CD8-positive, alpha-beta memory T cell (primary cell): ENCODE results near the gene LOXHD1. TPM values are rescaled to one million over a fixed set of nuclear protein-coding genes. Genes with fewer than 3 reads are reported as not detected.
A peak's percentile ranks its signal among the peaks of the same experiment; 100 is the strongest.

Source experiments
- CTCF ChIA-PET: fragments of 350-600 bp; sonication (Branson Sonifier 250); formaldehyde crosslinking; loops from one replicate; lab custom pipeline; 2021; ENCODE audit warnings: antibody characterized with exemption; lab: Charles Lee
- POLR2A ChIA-PET: fragments of 350-600 bp; sonication (Branson Sonifier 250); formaldehyde crosslinking; loops from one replicate; lab custom pipeline; 2021; ENCODE audit warnings: antibody characterized with exemption; lab: Charles Lee
- DNase-seq, 5 donors: peaks; one replicate each; pipeline versions ENCODE4 v3.0.0 to v3.0.0-alpha.2; 2020 to 2022; ENCODE audit warnings: mixed read lengths in 1 of 5
- H3K27ac ChIP-seq: one replicate; pipeline ENCODE4 v1.7.0; 2013; ENCODE audit warnings: low read depth, mild to moderate bottlenecking, low read length, moderate library complexity
- H3K27me3 ChIP-seq: 2 replicates; pipeline ENCODE4 v1.7.0; 2013; ENCODE audit warnings: low read length, mild to moderate bottlenecking; ENCODE audit not compliant: insufficient read depth, poor library complexity, severe bottlenecking
- H3K36me3 ChIP-seq: 2 replicates; pipeline ENCODE4 v1.7.0; 2013; ENCODE audit warnings: mild to moderate bottlenecking, low read length, moderate library complexity; ENCODE audit not compliant: insufficient read depth
- H3K4me1 ChIP-seq: 2 replicates; pipeline ENCODE4 v1.7.0; 2013; ENCODE audit warnings: mild to moderate bottlenecking, low read length, moderate library complexity; ENCODE audit not compliant: insufficient read depth
- H3K4me3 ChIP-seq: 2 replicates; pipeline ENCODE4 v1.7.0; 2013; ENCODE audit warnings: mild to moderate bottlenecking, low read length
- H3K9me3 ChIP-seq: 2 replicates; pipeline ENCODE4 v1.7.0; 2013; ENCODE audit warnings: mild to moderate bottlenecking, low read length
- H3K27ac Mint-ChIP-seq, 8 donors: one replicate each; pipeline ENCODE4 v1.8.0; 2020 to 2021; ENCODE audit warnings: mixed read lengths in 8 of 8, mild to moderate bottlenecking in 6 of 8, inconsistent platforms in 3 of 8, moderate library complexity in 3 of 8
- H3K27me3 Mint-ChIP-seq, 2 donors: one replicate each; pipeline ENCODE4 v1.8.0; 2020 to 2021; ENCODE audit warnings: mixed read lengths in 2 of 2, mild to moderate bottlenecking in 1 of 2, moderate library complexity in 1 of 2
- H3K36me3 Mint-ChIP-seq, 3 donors: one replicate each; pipeline ENCODE4 v1.8.0; 2020 to 2021; ENCODE audit warnings: mixed read lengths in 3 of 3, inconsistent platforms in 1 of 3, mild to moderate bottlenecking in 1 of 3
- H3K4me1 Mint-ChIP-seq, 3 donors: one replicate each; pipeline ENCODE4 v1.8.0; 2020 to 2021; ENCODE audit warnings: mixed read lengths in 3 of 3, inconsistent platforms in 1 of 3, mild to moderate bottlenecking in 1 of 3
- H3K4me3 Mint-ChIP-seq, 7 donors: one replicate each; pipeline ENCODE4 v1.8.0; 2020 to 2021; ENCODE audit warnings: mixed read lengths in 7 of 7, mild to moderate bottlenecking in 6 of 7, moderate library complexity in 4 of 7, inconsistent platforms in 2 of 7
- H3K9me3 Mint-ChIP-seq, 5 donors: one replicate each; pipeline ENCODE4 v1.8.0; 2020 to 2022; ENCODE audit warnings: mixed read lengths in 5 of 5, mild to moderate bottlenecking in 3 of 5, moderate library complexity in 2 of 5, inconsistent platforms in 1 of 5
- polyA plus RNA-seq: library from polyadenylated mRNA; unstranded; fragments of 300-500 nt; fragmentation: Illumina TruSeq; gene quantifications from one replicate; pipeline ENCODE4 v1.2.3, GENCODE V29; 2021
- total RNA-seq, 2 experiments: library from RNA; stranded (reverse); gene quantifications; one replicate each; pipeline ENCODE4 v1.2.3, GENCODE V29; 2021

The LOXHD1 gene, protein sequence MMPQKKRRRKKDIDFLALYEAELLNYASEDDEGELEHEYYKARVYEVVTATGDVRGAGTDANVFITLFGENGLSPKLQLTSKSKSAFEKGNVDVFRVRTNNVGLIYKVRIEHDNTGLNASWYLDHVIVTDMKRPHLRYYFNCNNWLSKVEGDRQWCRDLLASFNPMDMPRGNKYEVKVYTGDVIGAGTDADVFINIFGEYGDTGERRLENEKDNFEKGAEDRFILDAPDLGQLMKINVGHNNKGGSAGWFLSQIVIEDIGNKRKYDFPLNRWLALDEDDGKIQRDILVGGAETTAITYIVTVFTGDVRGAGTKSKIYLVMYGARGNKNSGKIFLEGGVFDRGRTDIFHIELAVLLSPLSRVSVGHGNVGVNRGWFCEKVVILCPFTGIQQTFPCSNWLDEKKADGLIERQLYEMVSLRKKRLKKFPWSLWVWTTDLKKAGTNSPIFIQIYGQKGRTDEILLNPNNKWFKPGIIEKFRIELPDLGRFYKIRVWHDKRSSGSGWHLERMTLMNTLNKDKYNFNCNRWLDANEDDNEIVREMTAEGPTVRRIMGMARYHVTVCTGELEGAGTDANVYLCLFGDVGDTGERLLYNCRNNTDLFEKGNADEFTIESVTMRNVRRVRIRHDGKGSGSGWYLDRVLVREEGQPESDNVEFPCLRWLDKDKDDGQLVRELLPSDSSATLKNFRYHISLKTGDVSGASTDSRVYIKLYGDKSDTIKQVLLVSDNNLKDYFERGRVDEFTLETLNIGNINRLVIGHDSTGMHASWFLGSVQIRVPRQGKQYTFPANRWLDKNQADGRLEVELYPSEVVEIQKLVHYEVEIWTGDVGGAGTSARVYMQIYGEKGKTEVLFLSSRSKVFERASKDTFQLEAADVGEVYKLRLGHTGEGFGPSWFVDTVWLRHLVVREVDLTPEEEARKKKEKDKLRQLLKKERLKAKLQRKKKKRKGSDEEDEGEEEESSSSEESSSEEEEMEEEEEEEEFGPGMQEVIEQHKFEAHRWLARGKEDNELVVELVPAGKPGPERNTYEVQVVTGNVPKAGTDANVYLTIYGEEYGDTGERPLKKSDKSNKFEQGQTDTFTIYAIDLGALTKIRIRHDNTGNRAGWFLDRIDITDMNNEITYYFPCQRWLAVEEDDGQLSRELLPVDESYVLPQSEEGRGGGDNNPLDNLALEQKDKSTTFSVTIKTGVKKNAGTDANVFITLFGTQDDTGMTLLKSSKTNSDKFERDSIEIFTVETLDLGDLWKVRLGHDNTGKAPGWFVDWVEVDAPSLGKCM (N-terminal part only)
- total RNA-seq (not detected), polyA plus RNA-seq (not detected)

DNA sequence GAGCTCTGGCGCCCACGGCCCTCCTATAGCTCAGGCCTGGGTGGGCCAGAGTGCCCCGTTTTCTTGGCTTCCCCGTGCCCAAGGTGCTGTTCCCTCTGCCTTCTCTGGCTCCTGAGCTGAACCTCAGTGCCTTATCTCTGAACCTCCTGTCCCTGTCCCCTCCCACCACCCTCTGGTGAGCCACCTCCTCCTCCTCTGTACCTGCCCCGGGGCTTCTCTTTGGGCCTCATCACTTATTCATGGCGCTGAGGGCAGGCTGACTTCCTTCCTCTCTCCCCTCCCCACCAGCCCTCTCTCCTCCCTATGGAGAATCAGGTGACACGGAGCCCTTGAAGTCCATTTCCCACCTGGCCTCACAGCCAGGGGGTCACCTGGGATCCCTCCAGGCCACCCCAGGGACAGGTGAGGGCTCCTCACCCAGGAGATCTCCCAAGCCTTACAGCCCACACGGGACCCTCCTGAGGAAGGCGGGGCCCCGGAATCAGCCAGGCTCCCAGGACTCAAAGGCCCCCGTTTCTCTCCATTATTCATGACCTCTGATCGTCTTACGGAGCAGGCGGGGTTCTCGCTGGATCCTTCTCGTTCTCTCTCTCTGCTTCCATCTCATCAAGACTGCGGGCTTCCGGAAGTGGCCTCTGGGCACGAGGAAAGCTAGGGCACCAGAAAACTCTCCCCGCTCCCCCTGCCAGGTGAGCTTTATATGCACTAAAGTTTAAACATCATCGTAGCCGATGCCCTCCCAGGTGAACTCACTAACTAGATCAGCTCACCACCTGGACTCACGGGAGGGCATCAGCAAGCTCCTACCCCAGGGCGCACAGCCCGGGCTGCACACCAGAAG lies at the start of gene LOXHD1:
Gene LOXHD1 (minus strand): TSS at position 106 of the 841 bp plus-strand sequence. CDS start 187 bp downstream, outside the sequence.
- Histone ChIP-seq H3K4me3 (no peak within 1 kb of the TSS), H3K36me3 (no peaks in the 10 kb centered on the region), H3K27ac (no peak within 1 kb of the TSS), H3K4me1 (peaks cover 4% of the 10 kb centered on the region), H3K27me3 (no peaks in the 10 kb centered on the region), H3K9me3 (no peaks in the 10 kb centered on the region)
- ChIA-PET CTCF (interaction anchor here (0.6 to 9.4 kb wide), 38 partner anchors 9 to 521 kb away, joined by 3 to 88 read pairs (median 4); a partner anchor contains a TSS), POLR2A (interaction anchor here (0.6 kb wide), 1 partner anchor 484 kb away, joined by 3 read pairs; no protein-coding TSS in a partner anchor)
- H3K4me1 Mint-ChIP-seq = no peaks in the 10 kb centered on the region
- no peak within 1 kb of the TSS for H3K4me3 Mint-ChIP-seq
- peak within 1 kb of the TSS in 1 of 8 donors; percentile 51 for H3K27ac Mint-ChIP-seq
- H3K27me3 Mint-ChIP-seq = peaks cover 0 to 4% of the 10 kb centered on the region in 2 donors
- no peaks in the 10 kb centered on the region for H3K36me3 Mint-ChIP-seq
- no peaks in the 10 kb centered on the region for H3K9me3 Mint-ChIP-seq
- no peak for DNase-seq

DNA sequence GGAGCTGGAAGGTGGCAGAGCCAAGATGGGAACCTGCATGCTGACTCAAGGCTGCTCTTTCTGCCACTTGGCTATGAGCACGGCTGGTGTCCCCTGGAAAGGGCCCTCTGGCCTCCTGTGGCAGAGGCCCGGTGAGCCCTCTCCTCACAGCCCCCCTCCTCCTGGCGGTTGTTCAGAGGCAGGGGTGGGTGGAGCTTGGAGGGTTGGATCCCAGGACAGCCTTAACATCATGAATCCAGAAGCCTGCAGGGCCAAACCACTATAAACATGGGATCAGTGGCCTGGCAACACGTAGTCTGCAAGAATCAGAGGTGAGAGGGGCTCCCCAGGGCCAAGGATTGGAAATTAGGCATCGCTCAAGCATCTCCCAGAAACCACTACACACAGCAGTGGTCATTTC lies 48.5 kb upstream of the LOXHD1 start:
- no peaks in the 10 kb centered on the region for H3K4me1 Mint-ChIP-seq
- H3K27me3 ChIP-seq = no peaks in the 10 kb centered on the region
- no peak overlapping the region for H3K4me3 ChIP-seq
- peaks cover 4 to 9% of the 10 kb centered on the region in 2 donors for H3K27me3 Mint-ChIP-seq
- POLR2A ChIA-PET = no interaction called here
- H3K36me3 Mint-ChIP-seq = peaks cover 0 to 2% (median 0%) of the 10 kb centered on the region in 3 donors
- no peaks in the 10 kb centered on the region for H3K9me3 Mint-ChIP-seq
- H3K9me3 ChIP-seq = no peaks in the 10 kb centered on the region
- no peak overlapping the region for H3K27ac Mint-ChIP-seq
- no peaks in the 10 kb centered on the region for H3K36me3 ChIP-seq
- H3K4me1 ChIP-seq = no peaks in the 10 kb centered on the region
- CTCF ChIA-PET = no interaction called here
- no peak for DNase-seq
- H3K27ac ChIP-seq = no peak overlapping the region
- H3K4me3 Mint-ChIP-seq = no peak overlapping the region

GRCh38 chr18:46704816-46705215 lies 47.8 kb upstream of the LOXHD1 start:
- Mint-ChIP-seq H3K4me1 (no peaks in the 10 kb centered on the region), H3K27me3 (peaks cover 2 to 9% of the 10 kb centered on the region in 2 donors), H3K4me3 (no peak overlapping the region), H3K27ac (no peak overlapping the region), H3K9me3 (no peaks in the 10 kb centered on the region), H3K36me3 (peaks cover 0 to 2% (median 0%) of the 10 kb centered on the region in 3 donors)
- no peaks in the 10 kb centered on the region for H3K9me3 ChIP-seq
- no peak overlapping the region for H3K27ac ChIP-seq
- no peaks in the 10 kb centered on the region for H3K27me3 ChIP-seq
- DNase-seq = no peak
- POLR2A ChIA-PET = no interaction called here
- H3K36me3 ChIP-seq = no peaks in the 10 kb centered on the region
- no peaks in the 10 kb centered on the region for H3K4me1 ChIP-seq
- no peak overlapping the region for H3K4me3 ChIP-seq
- CTCF ChIA-PET = no interaction called here

- CTCF ChIA-PET = no interaction called here
- H3K27ac Mint-ChIP-seq = no peak overlapping the region
- H3K4me3 Mint-ChIP-seq = no peak overlapping the region
- H3K9me3 Mint-ChIP-seq = no peaks in the 10 kb centered on the region
- no peak overlapping the region for H3K27ac ChIP-seq
- peaks cover 2 to 5% of the 10 kb centered on the region in 2 donors for H3K27me3 Mint-ChIP-seq
- H3K36me3 ChIP-seq = no peaks in the 10 kb centered on the region
- H3K4me3 ChIP-seq = no peak overlapping the region
- DNase-seq = no peak
- POLR2A ChIA-PET = no interaction called here
- H3K9me3 ChIP-seq = no peaks in the 10 kb centered on the region
- peaks cover 0 to 2% (median 0%) of the 10 kb centered on the region in 3 donors for H3K36me3 Mint-ChIP-seq
- H3K4me1 Mint-ChIP-seq = no peaks in the 10 kb centered on the region
- no peaks in the 10 kb centered on the region for H3K27me3 ChIP-seq
- no peaks in the 10 kb centered on the region for H3K4me1 ChIP-seq
Observed at GRCh38 chr18:46704189-46704588, 47.2 kb upstream of the LOXHD1 start.

- Histone ChIP-seq H3K9me3 (no peaks in the 10 kb centered on the region), H3K36me3 (no peaks in the 10 kb centered on the region), H3K4me3 (no peak overlapping the region), H3K4me1 (no peaks in the 10 kb centered on the region), H3K27me3 (no peaks in the 10 kb centered on the region), H3K27ac (no peak overlapping the region)
- ChIA-PET POLR2A (no interaction called here), CTCF (no interaction called here)
- Mint-ChIP-seq H3K27me3 (peaks cover 2 to 5% of the 10 kb centered on the region in 2 donors), H3K4me3 (no peak overlapping the region), H3K27ac (no peak overlapping the region), H3K9me3 (peaks cover 0 to 4% (median 0%) of the 10 kb centered on the region in 5 donors), H3K36me3 (no peaks in the 10 kb centered on the region), H3K4me1 (no peaks in the 10 kb centered on the region)
- DNase-seq = no peak
Observed at GRCh38 chr18:46702471-46702870, 45.5 kb upstream of the LOXHD1 start.

GRCh38 chr18:46700066-46700824 lies 43.2 kb upstream of the LOXHD1 start:
- CTCF ChIA-PET = interaction anchor here (0.8 kb wide), 1 partner anchor 9 kb away, joined by 3 read pairs; no protein-coding TSS in a partner anchor
- POLR2A ChIA-PET = no interaction called here

More at GRCh38 chr18:46700066-46700824, 43.2 kb upstream of the LOXHD1 start:
- Histone ChIP-seq H3K27me3 (no peaks in the 10 kb centered on the region), H3K9me3 (no peaks in the 10 kb centered on the region), H3K4me3 (no peak overlapping the region), H3K36me3 (no peaks in the 10 kb centered on the region), H3K27ac (no peak overlapping the region), H3K4me1 (no peaks in the 10 kb centered on the region)
- Mint-ChIP-seq H3K4me3 (no peak overlapping the region), H3K4me1 (no peaks in the 10 kb centered on the region), H3K36me3 (no peaks in the 10 kb centered on the region), H3K27me3 (peaks cover 6 to 9% of the 10 kb centered on the region in 2 donors), H3K27ac (no peak overlapping the region), H3K9me3 (peaks cover 0 to 4% (median 0%) of the 10 kb centered on the region in 5 donors)
- no peak for DNase-seq
